Measurements from ENCODE around the gene TAOK2. TPM values are rescaled to one million over a fixed set of nuclear protein-coding genes. Genes with fewer than 3 reads are reported as not detected.
A peak's percentile ranks its signal among the peaks of the same experiment; 100 is the strongest.

Gene TAOK2
- 75.4 TPM for total RNA-seq
- long read RNA-seq, full-length matches to known transcripts = 42 of 143 reads
- long read RNA-seq, partial matches to known transcripts = 86 of 143 reads
- long read RNA-seq, other reads (novel, unspliced or antisense) = 15 of 143 reads

DNA sequence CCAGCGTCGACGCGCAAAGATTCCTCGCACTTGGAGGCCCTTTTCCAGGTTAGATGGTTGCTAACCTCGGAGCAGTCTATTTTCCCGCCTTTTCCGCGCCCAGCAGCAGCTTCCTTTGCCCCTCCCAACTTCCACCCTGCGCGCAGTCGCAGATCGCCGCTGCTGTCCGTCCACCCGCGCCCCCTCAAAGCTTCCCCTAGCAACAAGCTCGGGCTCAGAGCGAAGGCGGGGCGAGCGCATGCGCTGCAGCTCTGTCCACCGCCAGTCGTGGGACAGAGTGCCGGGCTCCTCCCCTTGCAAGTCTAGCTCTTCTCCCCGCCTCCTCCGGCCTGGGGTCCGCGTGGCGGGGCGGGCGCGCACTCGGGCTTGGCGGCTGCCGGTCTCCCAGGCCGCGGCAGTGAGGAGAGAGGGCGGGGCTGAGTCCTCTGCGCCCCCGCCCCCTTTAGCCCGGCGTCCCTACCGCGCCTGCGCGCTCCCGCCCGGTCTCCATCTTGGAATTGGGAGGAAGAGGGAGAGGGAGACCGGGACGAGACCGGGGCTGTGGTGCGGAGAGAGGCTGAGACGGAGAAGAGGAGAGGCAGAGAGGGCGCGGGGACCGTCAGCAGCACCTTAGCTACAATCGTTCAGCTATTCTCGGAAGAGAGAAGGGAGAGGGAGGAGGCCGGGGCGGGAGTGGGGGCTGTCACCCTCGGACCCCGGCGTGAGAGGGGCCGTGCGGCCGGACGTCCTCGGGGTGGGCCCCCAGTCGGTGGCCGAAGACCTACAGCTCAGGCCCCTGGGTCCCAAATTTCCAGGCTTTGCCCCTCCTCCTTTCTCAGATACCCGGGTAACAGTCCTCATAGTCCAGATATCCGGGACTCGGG lies at the start of gene TAOK2:
Gene TAOK2 (plus strand): TSS at position 485 of the 863 bp plus-strand sequence. CDS start 3,905 bp downstream, outside the sequence.
- Histone ChIP-seq H3K27ac (peak within 1 kb of the TSS; percentile 93), H3K36me3 (peaks cover 40% of the 10 kb centered on the region)

DNA sequence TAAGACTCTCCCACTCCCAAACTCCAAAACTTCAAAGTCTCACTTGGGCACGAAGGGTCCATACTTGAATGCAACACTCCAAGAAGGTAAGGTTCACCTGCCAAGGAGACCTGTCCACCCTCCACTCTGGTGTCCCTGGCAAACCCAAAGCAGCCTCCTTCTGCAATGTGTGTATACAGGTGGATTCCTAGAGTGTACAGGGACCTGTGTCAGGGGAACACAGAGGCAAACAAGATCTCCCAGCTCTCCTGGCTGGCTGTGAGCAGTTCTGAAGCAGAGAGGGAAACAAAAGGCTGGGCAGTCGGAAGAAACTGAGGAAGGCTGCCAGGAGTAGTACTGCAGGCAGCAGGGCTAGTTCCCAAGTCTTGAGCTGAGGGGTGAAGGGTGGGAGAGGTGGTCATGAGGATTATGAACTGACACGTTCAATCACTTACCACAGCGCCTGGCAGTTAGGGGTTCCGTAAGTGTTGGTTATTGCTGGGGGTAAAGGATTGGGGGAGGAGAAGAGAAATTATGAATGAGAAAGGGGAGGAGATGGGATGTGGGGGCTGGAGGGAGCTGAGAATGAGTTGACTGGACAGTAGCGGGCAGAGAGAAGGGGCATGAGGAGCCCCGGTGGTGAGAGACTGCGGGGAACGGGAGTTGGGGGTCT lies 48.4 kb upstream of the TAOK2 start:
- peak overlapping the region; percentile 90 for H3K27ac ChIP-seq
- ATAC-seq (no peak), DNase-seq (peak; percentile 41)
- H3K4me3 ChIP-seq = peak overlapping the region; percentile 97
- H3K27me3 ChIP-seq = no peaks in the 10 kb centered on the region
- intact Hi-C loops (cut with DNase I) = loop anchor here (10.0 kb wide), 1 partner anchor 70 kb away; the partner anchor contains the start of genes HIRIP3 and INO80E
- H3K9me3 ChIP-seq = no peaks in the 10 kb centered on the region
- peaks cover 20% of the 10 kb centered on the region for H3K4me1 ChIP-seq
- H3K36me3 ChIP-seq = peaks cover 28% of the 10 kb centered on the region
- TF ChIP-seq, protein P1, sequence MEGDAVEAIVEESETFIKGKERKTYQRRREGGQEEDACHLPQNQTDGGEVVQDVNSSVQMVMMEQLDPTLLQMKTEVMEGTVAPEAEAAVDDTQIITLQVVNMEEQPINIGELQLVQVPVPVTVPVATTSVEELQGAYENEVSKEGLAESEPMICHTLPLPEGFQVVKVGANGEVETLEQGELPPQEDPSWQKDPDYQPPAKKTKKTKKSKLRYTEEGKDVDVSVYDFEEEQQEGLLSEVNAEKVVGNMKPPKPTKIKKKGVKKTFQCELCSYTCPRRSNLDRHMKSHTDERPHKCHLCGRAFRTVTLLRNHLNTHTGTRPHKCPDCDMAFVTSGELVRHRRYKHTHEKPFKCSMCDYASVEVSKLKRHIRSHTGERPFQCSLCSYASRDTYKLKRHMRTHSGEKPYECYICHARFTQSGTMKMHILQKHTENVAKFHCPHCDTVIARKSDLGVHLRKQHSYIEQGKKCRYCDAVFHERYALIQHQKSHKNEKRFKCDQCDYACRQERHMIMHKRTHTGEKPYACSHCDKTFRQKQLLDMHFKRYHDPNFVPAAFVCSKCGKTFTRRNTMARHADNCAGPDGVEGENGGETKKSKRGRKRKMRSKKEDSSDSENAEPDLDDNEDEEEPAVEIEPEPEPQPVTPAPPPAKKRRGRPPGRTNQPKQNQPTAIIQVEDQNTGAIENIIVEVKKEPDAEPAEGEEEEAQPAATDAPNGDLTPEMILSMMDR (IDR thresholded peaks at IDR 0.05) = no peak

More for the DNA sequence above, at the start of gene TAOK2:
- peak within 1 kb of the TSS; percentile 99 for H3K4me3 ChIP-seq
- no peaks in the 10 kb centered on the region for H3K9me3 ChIP-seq
- no peaks in the 10 kb centered on the region for H3K27me3 ChIP-seq
- TF ChIP-seq, protein P1 (IDR thresholded peaks at IDR 0.05) = no peak
- intact Hi-C loops (cut with DNase I) = no loop called here
- peaks cover 29% of the 10 kb centered on the region for H3K4me1 ChIP-seq
- peak; percentile 99 for DNase-seq
- peak; percentile 99 for ATAC-seq

DNA sequence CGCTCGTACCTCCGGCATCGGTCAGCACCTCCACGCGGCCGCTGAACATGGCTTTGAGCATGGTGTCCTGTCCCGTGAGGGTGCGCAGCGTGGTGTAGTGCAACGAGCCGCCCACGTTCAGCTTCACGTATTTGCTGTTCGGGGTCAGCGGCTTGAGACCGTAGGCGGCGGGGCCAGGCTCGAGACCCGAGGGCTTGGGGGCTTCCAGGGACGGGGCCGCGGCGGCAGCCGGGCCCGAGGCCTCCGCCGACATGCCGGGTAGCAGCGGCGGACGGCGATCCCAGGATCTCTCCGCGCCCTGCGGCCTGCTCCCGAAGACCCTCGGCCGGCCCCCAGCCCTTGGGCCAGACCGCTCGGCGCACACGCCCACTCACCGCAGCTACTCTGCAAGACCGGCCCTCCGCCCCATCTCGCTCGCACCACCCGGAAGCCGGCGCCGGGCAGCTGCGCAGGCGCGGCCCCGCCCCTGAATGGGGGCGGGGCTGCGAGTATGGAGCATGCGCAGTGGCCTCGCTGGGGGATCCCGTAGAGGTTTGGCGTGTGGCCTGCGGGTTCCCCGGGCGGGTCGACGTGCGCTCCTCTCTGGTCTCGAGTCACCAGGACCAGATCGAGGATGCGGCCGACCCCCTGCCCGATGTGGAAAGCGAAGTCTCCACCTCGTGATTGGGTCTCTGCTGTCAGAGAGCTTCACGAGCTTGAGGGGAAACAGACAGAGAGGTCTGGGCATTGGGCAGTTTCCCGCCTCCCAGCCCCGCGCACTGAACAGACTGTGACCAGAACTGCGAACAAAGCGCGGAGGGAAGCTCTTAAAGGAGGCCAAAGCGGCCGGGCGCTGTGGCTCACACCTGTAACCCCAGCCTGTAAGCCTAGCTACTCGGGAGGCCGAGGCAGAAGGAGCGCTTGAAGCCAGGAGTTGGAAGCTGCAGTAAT lies 47.6 kb upstream of the TAOK2 start, which contains the start of gene KCTD13:
Gene KCTD13 (minus strand): TSS at position 446 of the 930 bp plus-strand sequence. CDS start 193 bp downstream, at position 253.
- ATAC-seq (peak; percentile 98), DNase-seq (peak; percentile 93)
- H3K27ac ChIP-seq = peak within 1 kb of the TSS; percentile 90
- TF ChIP-seq, protein P1 (IDR thresholded peaks at IDR 0.05) = no peak
- peaks cover 20% of the 10 kb centered on the region for H3K36me3 ChIP-seq
- intact Hi-C loops (cut with DNase I) = loop anchor here (10.0 kb wide), 1 partner anchor 69 kb away; the partner anchor contains the start of genes HIRIP3 and INO80E
- H3K4me1 ChIP-seq = peaks cover 20% of the 10 kb centered on the region
- H3K9me3 ChIP-seq = no peaks in the 10 kb centered on the region
- no peaks in the 10 kb centered on the region for H3K27me3 ChIP-seq
- H3K4me3 ChIP-seq = peak within 1 kb of the TSS; percentile 97

DNA sequence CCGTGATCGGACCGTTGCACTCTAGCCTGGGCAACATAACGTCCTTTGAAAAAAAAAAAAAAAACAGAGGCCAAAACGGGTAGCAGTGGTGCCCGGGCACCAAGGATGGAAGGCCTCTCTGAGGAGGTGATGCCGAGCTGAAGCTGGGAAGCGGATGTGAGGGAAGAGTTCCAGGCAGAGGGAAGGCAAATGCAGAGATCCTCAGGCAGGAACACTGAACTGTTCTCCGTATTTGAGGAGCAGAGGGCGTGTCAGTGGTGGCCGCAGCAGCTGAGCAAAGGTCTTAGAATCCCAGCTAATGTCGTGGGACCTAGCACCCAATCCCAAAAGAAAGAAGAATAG lies 47.0 kb upstream of the TAOK2 start:
- TF ChIP-seq, protein P1 (IDR thresholded peaks at IDR 0.05) = no peak
- peaks cover 20% of the 10 kb centered on the region for H3K4me1 ChIP-seq
- peaks cover 14% of the 10 kb centered on the region for H3K36me3 ChIP-seq
- peak overlapping the region; percentile 97 for H3K4me3 ChIP-seq
- H3K9me3 ChIP-seq = no peaks in the 10 kb centered on the region
- intact Hi-C loops (cut with DNase I) = loop anchor here (10.0 kb wide), 1 partner anchor 68 kb away; the partner anchor contains the start of genes HIRIP3 and INO80E
- DNase-seq (no peak), ATAC-seq (peak; percentile 18)
- H3K27me3 ChIP-seq = no peaks in the 10 kb centered on the region
- peak overlapping the region; percentile 90 for H3K27ac ChIP-seq
